ENCODE measurements around the gene SNED1.

The SNED1 gene

GRCh38 chr2:241007111-241007510 is 8.7 kb downstream of the SNED1 start:
- DNase-seq: no peak

- no peak for DNase-seq
These were observed 9.7 kb downstream of the SNED1 start for GRCh38 chr2:241007880-241008710.

- DNase-seq: no peak
These were observed 10.3 kb downstream of the SNED1 start for GRCh38 chr2:241008711-241009121.

- no peak for DNase-seq
These were observed 10.8 kb downstream of the SNED1 start for GRCh38 chr2:241009191-241009590.

GRCh38 chr2:241009601-241010530 is 11.4 kb downstream of the SNED1 start:
- no peak for DNase-seq

- no peak for DNase-seq
These were observed 12.3 kb downstream of the SNED1 start for GRCh38 chr2:241010531-241011295.

DNA sequence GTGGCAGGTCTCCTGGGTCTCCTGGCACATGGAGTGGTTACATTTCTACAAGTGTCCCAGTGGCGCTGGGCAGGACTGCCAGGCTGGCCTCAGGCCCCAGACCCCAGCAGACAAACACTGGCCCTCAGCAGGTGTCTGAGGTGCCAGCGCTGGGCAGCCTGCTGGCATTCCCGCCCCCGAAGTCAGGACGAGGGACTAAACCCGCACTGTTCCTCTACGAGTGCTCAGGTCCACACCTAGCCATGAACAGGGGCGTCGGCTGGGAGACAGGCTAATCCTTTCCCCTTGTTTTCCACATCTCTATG is 12.8 kb downstream of the SNED1 start:
- DNase-seq: no peak

DNA sequence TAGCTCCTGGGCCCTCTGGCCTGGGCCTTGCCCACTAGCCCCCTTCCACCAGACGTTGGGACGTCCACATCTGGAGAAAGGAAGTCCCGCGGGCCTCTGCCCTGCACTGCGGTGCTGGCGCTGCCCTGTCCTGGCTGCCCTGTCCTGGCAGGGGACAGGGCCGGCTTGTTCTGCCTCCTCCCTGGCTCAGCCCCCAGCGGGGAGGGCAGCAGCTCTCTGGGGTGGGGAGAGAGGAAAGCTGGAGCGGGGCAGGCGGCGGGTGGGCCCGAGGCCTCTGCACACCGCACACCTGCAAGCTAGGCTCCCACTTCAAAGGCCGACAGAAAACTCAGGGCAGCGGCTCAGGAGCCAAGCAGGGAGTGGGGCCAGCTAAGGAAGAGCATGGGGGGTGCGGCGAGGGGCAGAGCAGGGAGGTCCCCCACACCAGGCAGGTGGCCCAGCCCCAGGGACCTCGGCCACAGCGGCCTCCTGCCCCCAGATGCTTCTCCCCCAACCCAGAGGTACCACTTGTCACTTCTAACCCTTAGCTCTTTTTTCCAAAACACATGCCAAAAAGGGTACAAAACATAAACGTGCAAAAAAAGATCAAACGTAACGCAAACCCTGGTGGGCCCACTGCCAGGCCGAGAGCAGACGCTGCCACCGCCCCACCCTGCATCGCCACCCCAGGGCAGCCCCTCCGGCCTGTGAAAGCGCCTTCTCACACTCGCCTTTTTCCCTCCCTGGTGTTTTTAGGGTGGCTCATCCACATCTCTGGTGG is 13.5 kb downstream of the SNED1 start:
- no peak for DNase-seq

DNA sequence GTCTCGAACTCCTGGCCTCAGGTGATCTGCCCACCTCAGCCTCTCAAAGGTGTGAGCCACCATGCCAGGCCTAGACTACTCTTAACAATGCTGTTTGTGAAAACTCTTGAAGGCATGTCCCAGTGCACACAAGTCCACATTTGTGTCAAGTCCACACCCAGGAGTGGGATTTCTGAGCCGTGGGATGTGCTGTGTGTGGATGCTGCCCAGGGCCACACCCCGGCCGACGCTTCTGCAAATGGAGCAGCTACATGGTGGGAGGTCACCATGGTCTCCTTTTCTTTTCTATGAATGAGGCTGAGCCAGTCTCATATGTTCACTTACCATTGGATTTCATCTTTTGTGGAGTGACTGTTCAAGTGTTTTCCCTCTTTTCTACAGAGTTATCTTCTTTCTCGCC is 15.8 kb downstream of the SNED1 start:
- DNase-seq: no peak

DNA sequence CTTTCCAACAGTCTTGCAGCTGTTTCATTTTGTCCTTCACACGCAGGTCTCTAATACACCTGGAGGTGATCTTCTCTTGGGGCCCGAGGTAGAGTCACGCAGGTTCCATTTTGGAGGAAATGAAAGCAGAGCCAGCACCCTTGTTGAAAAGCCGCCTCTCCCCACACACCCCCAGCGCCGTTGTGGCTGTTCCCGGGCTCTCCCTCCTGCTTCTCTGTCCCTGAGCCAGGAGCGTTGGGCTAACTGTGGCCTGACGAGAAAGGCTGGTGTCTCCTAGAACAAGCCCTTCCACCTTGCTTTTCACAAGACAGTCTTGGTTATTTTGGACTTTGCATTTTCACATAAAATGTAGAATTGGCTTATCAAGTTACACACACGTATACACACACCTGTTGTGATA is 16.3 kb downstream of the SNED1 start:
- no peak for DNase-seq

DNA sequence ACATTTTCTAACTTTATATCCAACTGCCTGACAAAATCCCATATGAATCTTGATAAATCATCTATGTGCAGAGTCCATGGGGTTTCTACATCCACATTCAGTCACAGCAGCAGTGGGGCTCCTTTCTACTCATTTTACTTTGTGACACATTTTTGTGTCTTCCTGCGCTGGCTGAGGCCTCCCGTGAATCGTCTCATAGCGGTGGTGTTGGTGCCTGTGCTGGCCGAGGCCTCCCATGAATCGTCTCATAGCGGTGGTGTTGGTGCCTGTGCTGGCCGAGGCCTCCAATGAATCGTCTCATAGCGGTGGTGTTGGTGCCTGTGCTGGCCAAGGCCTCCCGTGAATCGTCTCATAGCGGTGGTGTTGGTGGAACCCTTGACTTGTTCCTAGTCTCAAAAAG is 17.0 kb downstream of the SNED1 start:
- no peak for DNase-seq

DNA sequence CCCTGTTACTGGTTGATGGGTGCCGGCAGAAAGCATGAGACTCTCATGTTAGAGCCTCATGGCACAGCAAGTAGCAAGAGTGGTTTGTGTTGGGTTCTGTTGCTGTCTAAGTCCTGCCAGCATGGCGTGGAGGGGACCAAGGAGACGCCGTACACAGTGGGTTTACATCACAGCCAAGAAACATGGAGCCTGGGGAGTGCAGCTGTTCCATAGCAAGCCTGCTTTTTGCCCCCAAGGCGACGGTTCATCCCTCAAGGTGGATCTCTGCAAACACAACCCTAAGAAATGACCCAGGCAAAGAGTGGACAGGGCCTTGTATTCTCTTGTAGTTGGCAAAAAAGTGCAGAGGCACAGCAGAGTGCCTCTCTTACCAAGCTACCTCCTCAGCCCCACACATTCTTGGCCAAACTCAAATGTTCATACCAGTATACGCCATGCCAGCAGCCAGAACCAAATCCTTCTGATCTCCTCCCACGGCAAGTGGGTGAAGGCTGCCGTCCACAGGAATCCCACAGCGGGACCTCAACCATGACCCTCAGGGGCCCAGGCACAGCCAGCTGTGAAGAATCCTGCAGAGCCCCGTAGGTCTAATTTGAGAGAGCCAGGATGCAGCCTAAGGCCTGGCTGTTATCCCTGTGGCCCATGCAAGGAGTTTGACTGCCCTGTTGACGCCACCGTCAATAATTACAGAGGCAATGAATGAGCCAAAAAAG is 19.0 kb downstream of the SNED1 start:
- no peak for DNase-seq

DNA sequence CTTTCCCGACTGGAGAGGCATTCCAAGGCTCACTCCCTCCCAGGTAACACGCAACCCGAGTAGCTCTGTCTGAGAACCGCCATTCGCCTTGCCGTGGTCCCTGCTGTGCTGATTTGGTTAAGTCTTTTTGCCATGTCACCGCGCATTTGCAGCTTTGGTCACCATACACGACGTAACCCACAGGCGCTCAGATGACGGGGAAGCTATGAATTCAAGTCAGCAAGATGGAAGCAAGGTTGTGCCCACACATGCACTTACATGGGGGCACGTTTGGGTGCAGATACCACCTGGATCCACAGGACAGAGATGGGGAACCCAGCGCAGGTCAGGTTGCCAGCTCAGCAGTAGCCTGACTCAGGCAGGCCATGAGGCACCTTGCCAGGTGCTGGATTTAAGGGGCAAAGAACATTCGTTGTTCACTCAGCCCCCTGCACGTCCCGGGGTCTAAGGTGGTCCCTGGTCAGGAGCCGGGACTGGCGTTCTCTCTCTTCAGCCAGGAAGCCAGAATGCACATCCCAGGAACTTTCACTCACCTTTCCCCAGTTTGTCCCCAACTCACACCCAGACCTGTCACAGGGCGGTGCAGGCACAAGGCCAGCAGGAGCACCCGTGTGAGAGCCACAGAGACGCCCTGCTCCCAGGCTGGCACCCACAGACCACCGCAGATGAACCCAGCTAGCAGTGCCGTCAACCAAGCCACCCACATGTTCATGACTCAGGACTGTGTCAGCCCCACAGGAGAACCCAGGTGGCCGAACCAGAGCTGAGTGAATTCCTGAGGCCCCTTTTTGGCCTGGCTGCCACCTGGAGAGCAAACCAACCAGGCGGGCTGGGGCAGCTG is 19.9 kb downstream of the SNED1 start:
- DNase-seq: no peak

GRCh38 chr2:241019441-241020139 is 21.2 kb downstream of the SNED1 start:
- DNase-seq: no peak

DNA sequence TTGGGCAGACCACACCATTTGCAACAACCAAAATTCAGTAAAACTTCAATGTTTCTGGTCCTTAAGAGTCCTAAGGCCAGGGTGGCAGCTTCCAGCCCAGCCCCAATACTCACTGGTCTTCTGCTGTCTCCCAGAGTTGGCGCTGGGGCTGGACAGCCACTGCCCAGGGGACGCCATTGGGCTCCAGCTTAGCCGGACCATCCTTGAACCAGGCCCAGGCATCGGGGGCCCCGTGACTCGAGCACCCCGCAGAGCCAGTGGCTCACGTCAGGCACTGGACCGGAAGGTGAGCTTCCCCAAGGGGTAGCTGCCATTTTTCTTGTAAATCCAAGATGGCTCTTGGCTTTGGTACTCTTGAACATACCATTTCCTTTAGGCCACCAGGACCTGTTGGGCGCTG is 21.8 kb downstream of the SNED1 start:
- no peak for DNase-seq

- DNase-seq: no peak
These were observed 22.3 kb downstream of the SNED1 start for GRCh38 chr2:241020629-241021190.

DNA sequence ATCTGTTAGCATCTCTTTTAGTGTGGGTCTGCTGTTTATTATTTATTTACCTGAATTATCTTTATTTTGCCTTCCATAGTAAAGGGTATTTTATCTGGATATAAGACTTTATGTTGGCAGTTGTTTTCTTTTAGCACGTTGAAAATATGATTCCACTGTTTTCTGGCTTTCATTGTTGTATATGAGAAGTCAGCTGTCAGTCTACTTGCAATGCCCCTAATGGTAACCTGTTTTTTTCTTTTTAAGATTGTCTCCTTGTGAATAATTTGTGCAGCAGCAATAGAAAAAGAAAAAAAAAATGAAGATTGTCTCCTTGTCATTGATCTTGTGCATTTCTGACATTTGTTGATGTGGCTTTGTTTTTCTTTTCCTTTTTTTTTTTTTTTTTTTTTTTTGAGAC is 27.2 kb downstream of the SNED1 start:
- DNase-seq: no peak

- DNase-seq: no peak
These were observed 31.3 kb downstream of the SNED1 start for GRCh38 chr2:241029599-241030332.

DNA sequence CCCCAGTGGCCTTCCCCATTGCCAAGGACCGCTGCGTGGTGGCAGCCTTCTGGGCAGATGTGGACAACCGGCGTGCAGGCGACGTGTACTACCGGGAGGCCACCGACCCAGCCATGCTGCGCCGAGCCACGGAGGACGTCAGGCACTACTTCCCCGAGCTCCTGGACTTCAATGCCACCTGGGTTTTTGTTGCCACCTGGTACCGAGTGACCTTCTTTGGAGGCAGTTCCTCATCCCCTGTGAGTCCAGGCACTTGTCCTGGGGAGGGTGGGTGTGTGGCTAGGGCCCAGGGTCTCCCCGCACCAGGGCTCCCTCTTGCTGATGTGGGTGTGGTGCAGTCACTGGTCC is 31.9 kb downstream of the SNED1 start:
- DNase-seq: no peak
